Duodenal mucosa (tissue), 2 donors: ENCODE results near the gene SERGEF.

Source experiments
- H3K27ac ChIP-seq: one replicate; pipeline ENCODE4 v1.7.0; 2013; ENCODE audit warnings: low read depth, low read length
- H3K27me3 ChIP-seq, 2 donors: one replicate each; pipeline ENCODE4 v1.7.0; 2013; ENCODE audit warnings: low read length in 2 of 2, control low read depth in 1 of 2; ENCODE audit not compliant: insufficient read depth in 2 of 2, control insufficient read depth in 1 of 2
- H3K36me3 ChIP-seq, 2 donors: one replicate each; pipeline ENCODE4 v1.7.0; 2013; ENCODE audit warnings: low read length in 2 of 2, control low read depth in 1 of 2; ENCODE audit not compliant: insufficient read depth in 2 of 2, control insufficient read depth in 1 of 2
- H3K4me1 ChIP-seq, 2 donors: one replicate each; pipeline ENCODE4 v1.7.0; 2013; ENCODE audit warnings: low read length in 2 of 2, control low read depth in 1 of 2; ENCODE audit not compliant: insufficient read depth in 2 of 2, control insufficient read depth in 1 of 2
- H3K4me3 ChIP-seq, 2 donors: one replicate each; pipeline ENCODE4 v1.7.0; 2013; ENCODE audit warnings: low read length in 2 of 2, low read depth in 1 of 2
- H3K9ac ChIP-seq, 2 donors: one replicate each; pipeline ENCODE4 v1.7.0; 2013; ENCODE audit warnings: low read length in 2 of 2, low read depth in 1 of 2
- H3K9me3 ChIP-seq, 2 donors: one replicate each; pipeline ENCODE4 v1.7.0; 2013; ENCODE audit warnings: low read length in 2 of 2, control low read depth in 1 of 2; ENCODE audit not compliant: control insufficient read depth in 1 of 2

SERGEF gene

DNA sequence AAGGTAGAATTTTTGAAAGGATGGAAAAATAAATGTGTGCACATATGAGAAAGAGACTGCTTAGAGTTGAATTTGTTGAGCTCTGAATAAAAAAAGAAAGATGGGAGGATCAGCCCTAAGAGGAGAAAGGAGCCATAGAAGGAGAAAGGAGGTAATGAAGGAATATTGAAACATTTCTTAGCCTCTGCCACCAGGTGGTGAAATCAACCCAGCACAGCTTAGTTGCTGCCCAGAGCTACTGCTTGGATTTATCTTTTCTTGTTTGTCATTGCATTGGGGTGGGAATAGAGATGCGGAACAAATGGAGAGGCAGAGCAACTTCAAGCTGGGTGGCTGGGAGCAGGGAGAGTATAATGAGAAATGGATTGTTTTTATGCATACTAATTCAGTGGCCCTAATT lies 80.4 kb downstream of the SERGEF start:
- no peaks in the 10 kb centered on the region for H3K27me3 ChIP-seq
- H3K36me3 ChIP-seq, result no peaks in the 10 kb centered on the region
- no peak overlapping the region for H3K4me3 ChIP-seq
- H3K9ac ChIP-seq, result no peak overlapping the region
- H3K4me1 ChIP-seq, result no peaks in the 10 kb centered on the region
- no peak overlapping the region for H3K27ac ChIP-seq
- H3K9me3 ChIP-seq, result no peaks in the 10 kb centered on the region

- Histone ChIP-seq H3K27ac (no peak overlapping the region), H3K4me3 (no peak overlapping the region), H3K9me3 (no peaks in the 10 kb centered on the region), H3K36me3 (no peaks in the 10 kb centered on the region), H3K4me1 (no peaks in the 10 kb centered on the region), H3K9ac (no peak overlapping the region), H3K27me3 (no peaks in the 10 kb centered on the region)
These were observed 81.3 kb downstream of the SERGEF start for GRCh38 chr11:17931595-17931994.

DNA sequence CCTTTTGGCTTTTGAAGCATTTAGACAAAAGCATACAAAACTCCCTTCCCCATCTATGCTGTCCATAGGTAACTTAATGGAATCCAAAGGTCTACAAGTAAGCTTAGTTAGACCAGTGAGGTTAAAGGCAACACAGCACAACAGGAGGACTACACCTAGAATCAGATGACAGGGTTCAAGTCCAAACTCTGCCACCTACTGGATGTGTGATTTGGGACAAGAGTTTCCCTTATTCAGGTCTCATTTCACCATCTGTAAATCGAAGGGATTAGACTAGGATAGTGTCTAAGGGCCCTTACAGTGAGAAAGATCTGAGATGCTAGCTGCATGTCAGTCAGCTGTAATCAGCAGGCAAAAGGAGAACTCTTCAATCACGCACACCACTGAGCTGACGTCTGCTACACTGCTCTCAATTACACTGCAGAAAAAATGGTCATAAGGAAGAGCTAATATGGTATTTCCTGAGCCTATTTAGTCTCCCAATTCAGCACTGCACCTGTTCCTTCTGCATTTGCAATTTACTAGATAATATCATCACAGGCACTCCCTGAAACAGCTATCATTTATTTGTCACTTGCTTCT lies 82.2 kb downstream of the SERGEF start:
- Histone ChIP-seq H3K9me3 (no peaks in the 10 kb centered on the region), H3K36me3 (no peaks in the 10 kb centered on the region), H3K9ac (no peak overlapping the region), H3K4me1 (no peaks in the 10 kb centered on the region), H3K27me3 (no peaks in the 10 kb centered on the region), H3K27ac (no peak overlapping the region), H3K4me3 (no peak overlapping the region)

DNA sequence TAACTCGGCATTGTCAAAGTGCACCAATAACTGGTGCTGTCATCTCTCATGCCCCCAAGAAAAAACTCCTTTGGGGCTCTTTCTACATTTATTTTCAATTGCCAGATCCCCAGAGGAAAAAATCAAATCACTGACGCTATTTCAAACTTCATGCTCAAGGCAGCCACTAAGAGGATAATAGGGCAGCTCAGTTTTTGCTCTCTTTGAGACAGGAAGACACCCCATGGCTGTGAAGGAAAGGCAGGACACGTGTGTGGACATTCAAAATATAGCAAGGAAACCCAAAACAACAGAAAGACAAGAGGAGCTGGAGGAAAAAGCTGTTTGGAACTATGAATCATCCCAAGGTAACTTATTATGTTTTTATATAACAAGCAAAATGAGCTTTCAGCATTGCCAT lies 83.7 kb downstream of the SERGEF start:
- Histone ChIP-seq H3K4me1 (no peaks in the 10 kb centered on the region), H3K9ac (no peak overlapping the region), H3K4me3 (no peak overlapping the region), H3K27ac (no peak overlapping the region), H3K27me3 (no peaks in the 10 kb centered on the region), H3K36me3 (no peaks in the 10 kb centered on the region), H3K9me3 (no peaks in the 10 kb centered on the region)

GRCh38 chr11:17927681-17928343 lies 85.0 kb downstream of the SERGEF start:
- no peak overlapping the region for H3K27ac ChIP-seq

DNA sequence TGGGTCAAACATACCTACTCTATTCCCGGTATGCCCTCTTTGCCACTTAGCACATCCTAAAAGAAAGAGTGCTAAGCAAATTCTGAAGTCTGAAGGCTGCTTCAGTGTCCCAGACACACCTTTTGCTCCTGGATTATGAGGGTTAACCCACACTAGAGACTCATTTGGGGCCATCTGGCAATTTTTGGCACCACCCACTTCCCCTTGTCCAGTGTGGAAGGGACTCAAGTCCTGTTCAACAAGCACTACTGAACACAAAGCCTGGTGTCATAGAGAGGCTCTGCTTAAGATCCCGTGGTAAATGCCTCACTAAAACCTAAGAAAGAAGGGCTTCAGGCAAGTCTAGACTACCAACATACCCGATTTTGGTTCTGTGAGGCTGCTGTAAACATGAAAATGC lies 85.8 kb downstream of the SERGEF start:
- no peaks in the 10 kb centered on the region for H3K4me1 ChIP-seq
- H3K27me3 ChIP-seq, result no peaks in the 10 kb centered on the region
- H3K36me3 ChIP-seq, result no peaks in the 10 kb centered on the region
- H3K4me3 ChIP-seq, result no peak overlapping the region
- no peaks in the 10 kb centered on the region for H3K9me3 ChIP-seq
- H3K9ac ChIP-seq, result no peak overlapping the region
- H3K27ac ChIP-seq, result no peak overlapping the region

More at GRCh38 chr11:17927681-17928343, 85.0 kb downstream of the SERGEF start:
- H3K27me3 ChIP-seq, result no peaks in the 10 kb centered on the region
- no peak overlapping the region for H3K9ac ChIP-seq
- no peaks in the 10 kb centered on the region for H3K9me3 ChIP-seq
- H3K4me1 ChIP-seq, result no peaks in the 10 kb centered on the region
- H3K36me3 ChIP-seq, result no peaks in the 10 kb centered on the region
- no peak overlapping the region for H3K4me3 ChIP-seq

- H3K9ac ChIP-seq, result no peak overlapping the region
- H3K4me1 ChIP-seq, result no peaks in the 10 kb centered on the region
- H3K27me3 ChIP-seq, result no peaks in the 10 kb centered on the region
- no peak overlapping the region for H3K4me3 ChIP-seq
- no peak overlapping the region for H3K27ac ChIP-seq
- no peaks in the 10 kb centered on the region for H3K9me3 ChIP-seq
- no peaks in the 10 kb centered on the region for H3K36me3 ChIP-seq
These were observed 88.1 kb downstream of the SERGEF start for GRCh38 chr11:17924713-17925112.

DNA sequence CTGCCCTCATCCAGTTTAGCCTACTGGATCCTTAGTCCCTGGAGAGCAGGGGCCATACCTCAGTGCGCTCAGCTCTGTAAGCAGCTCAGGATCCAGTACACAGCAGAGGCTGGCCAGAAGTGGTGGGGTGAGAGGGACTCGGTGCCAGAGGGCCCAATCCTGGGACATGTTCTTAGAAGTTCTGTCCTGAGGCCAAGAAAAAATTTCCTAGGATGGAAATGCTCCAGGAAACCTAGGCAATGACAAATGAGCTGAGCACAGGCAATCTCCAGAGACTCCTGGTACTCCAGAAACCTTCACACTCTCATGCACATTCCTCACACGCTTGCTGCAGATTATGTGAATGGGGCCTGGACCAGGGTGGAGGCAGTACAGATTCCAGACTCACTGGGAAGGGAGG lies 89.6 kb downstream of the SERGEF start:
- H3K9me3 ChIP-seq, result no peaks in the 10 kb centered on the region
- no peak overlapping the region for H3K4me3 ChIP-seq
- H3K9ac ChIP-seq, result no peak overlapping the region
- H3K36me3 ChIP-seq, result peaks cover 0 to 4% of the 10 kb centered on the region in 2 donors
- no peaks in the 10 kb centered on the region for H3K4me1 ChIP-seq
- H3K27me3 ChIP-seq, result no peaks in the 10 kb centered on the region
- no peak overlapping the region for H3K27ac ChIP-seq

- no peaks in the 10 kb centered on the region for H3K27me3 ChIP-seq
- peaks cover 0 to 5% of the 10 kb centered on the region in 2 donors for H3K36me3 ChIP-seq
- H3K4me1 ChIP-seq, result no peaks in the 10 kb centered on the region
- H3K9ac ChIP-seq, result no peak overlapping the region
- no peak overlapping the region for H3K4me3 ChIP-seq
- H3K9me3 ChIP-seq, result no peaks in the 10 kb centered on the region
- H3K27ac ChIP-seq, result no peak overlapping the region
These were observed 90.4 kb downstream of the SERGEF start for GRCh38 chr11:17922416-17922788.

DNA sequence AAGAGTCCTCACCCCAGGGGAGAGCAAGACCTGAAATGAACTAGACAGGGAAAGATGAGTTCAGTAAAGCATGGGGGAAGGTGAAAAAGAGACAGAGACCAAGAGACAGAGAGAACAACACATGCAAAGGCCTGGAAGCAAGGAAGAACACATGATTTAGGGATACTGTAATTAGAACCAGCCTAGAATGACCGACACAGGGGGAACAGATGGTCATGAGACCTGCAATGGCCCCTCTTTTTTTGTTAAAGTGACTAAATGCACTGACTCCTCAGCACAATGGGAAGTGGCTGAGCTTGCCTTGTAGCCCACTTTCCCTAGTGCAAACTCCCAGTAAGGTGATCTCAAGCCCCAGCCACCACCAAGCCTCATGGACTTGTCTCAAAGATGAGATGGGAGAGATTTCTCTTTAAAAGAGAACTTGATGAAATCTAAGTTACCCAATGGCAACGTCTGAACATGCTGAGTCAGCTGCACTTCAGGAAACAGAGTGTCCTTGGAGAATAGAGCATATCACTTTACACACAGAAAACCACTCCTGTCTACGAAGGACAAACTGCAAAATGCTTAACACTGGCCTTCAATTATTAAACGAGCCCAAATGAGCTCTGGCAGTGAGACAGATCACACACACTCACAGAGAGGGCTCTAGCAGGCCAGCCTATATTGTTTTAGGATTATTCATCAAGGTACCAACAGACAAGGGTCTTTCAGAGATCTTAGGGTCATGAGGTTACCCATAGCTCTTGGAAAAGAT lies 91.0 kb downstream of the SERGEF start:
- H3K36me3 ChIP-seq, result peaks cover 0 to 5% of the 10 kb centered on the region in 2 donors
- H3K9ac ChIP-seq, result no peak overlapping the region
- H3K27ac ChIP-seq, result no peak overlapping the region
- no peaks in the 10 kb centered on the region for H3K9me3 ChIP-seq
- H3K27me3 ChIP-seq, result no peaks in the 10 kb centered on the region
- no peaks in the 10 kb centered on the region for H3K4me1 ChIP-seq
- H3K4me3 ChIP-seq, result no peak overlapping the region
